SU-DHL-6 (cell line): Measurements from ENCODE around the gene FAM78B.

Source experiments
- CTCF ChIP-seq: fragments of 200-600 bp; sonication (generic); IDR thresholded peaks from one replicate; pipeline ENCODE4 v1.5.1; 2017; ENCODE audit warnings: antibody characterized with exemption, mild to moderate bottlenecking, low read length, moderate library complexity; ENCODE audit not compliant: insufficient read depth, poor library complexity, severe bottlenecking
- EZH2phosphoT487 ChIP-seq: fragments of 200-600 bp; sonication (generic), shearing (Covaris generic); conservative IDR thresholded peaks from 2 replicates; pipeline ENCODE4 v1.6.1; 2018; ENCODE audit warnings: mild to moderate bottlenecking, antibody characterized with exemption, low read length, moderate library complexity, mixed read lengths

DNA sequence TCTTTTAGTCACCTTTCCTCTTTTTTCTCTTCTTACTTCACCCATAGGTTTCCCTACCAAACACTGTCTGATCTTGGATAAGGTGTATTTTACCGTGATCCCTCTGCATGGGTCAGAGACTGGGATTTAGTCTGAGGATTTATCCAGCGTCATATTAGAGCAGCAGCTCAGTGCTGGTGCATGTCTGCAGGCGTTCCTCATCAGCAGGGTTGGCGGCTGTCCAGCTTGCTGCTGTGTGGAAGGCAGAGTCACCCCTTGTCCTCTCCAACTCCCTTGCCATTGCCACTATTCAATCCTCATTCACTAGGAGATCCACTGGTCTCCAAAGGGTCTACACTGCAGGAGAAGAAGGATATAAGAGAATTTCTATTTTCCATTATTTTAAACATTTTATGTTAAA lies 7.3 kb upstream of the FAM78B start:
- TF ChIP-seq CTCF (no peak), EZH2phosphoT487 (no peak)
